DND-41 (cell line): ENCODE measurements around the gene RUVBL1.

Experiments
- ATAC-seq: fragments of 200-7000 bp; cut with Tn5 transposase; 3 replicates; pipeline ENCODE4 v1.9.1; 2021; ENCODE audit warnings: low read depth; ENCODE audit not compliant: insufficient read depth
- DNase-seq: peaks from one replicate; pipeline ENCODE4 v3.0.0-alpha.2; 2020
- H2AFZ ChIP-seq: 2 replicates; pipeline ENCODE4 v1.6.0; 2012; ENCODE audit warnings: low read depth, low read length
- H3K27ac ChIP-seq: 2 replicates; pipeline ENCODE4 v1.5.1; 2012; ENCODE audit warnings: low read length, inconsistent platforms
- H3K27me3 ChIP-seq: fragments of 200-600 bp; sonication (generic); 2 replicates; pipeline ENCODE4 v1.6.0; 2012; ENCODE audit warnings: low read length, mild to moderate bottlenecking, inconsistent platforms; ENCODE audit not compliant: insufficient read depth, poor library complexity
- H3K36me3 ChIP-seq: 2 replicates; pipeline ENCODE4 v1.5.1; 2012; ENCODE audit warnings: low read length, inconsistent platforms; ENCODE audit not compliant: insufficient read depth
- H3K4me1 ChIP-seq: 2 replicates; pipeline ENCODE4 v1.5.1; 2012; ENCODE audit warnings: mild to moderate bottlenecking, low read length; ENCODE audit not compliant: insufficient read depth
- H3K4me2 ChIP-seq: 2 replicates; pipeline ENCODE4 v1.6.0; 2012; ENCODE audit warnings: mild to moderate bottlenecking, moderate library complexity, low read length, inconsistent platforms; ENCODE audit not compliant: insufficient read depth
- H3K4me3 ChIP-seq, 2 experiments: fragments of 200-600 bp in 1 of 2; shearing (Covaris generic) in 1 of 2; 2 replicates each; pipeline ENCODE4 v1.5.1; 2012 to 2016; ENCODE audit warnings: inconsistent platforms in 2 of 2, low read length in 2 of 2, mild to moderate bottlenecking in 2 of 2, low read depth in 1 of 2, moderate library complexity in 1 of 2
- H3K79me2 ChIP-seq: 2 replicates; pipeline ENCODE4 v1.6.0; 2012; ENCODE audit warnings: low read length, inconsistent platforms; ENCODE audit not compliant: insufficient read depth
- H3K9ac ChIP-seq: 2 replicates; pipeline ENCODE4 v1.6.0; 2012; ENCODE audit warnings: low read depth, mild to moderate bottlenecking, inconsistent platforms, low read length, moderate library complexity
- H3K9me3 ChIP-seq: 2 replicates; pipeline ENCODE4 v1.5.1; 2012; ENCODE audit warnings: low read length, moderate library complexity, mild to moderate bottlenecking, inconsistent platforms; ENCODE audit not compliant: insufficient read depth, severe bottlenecking
- H4K20me1 ChIP-seq: 2 replicates; pipeline ENCODE4 v1.6.0; 2012; ENCODE audit warnings: low read length; ENCODE audit not compliant: insufficient read depth
- CTCF ChIP-seq: IDR thresholded peaks from 2 replicates; pipeline ENCODE4 v1.5.1; 2012; ENCODE audit warnings: borderline replicate concordance, low read length, moderate library complexity, mild to moderate bottlenecking; ENCODE audit not compliant: poor library complexity, severe bottlenecking; ENCODE audit errors: extremely low read depth
- EZH2 ChIP-seq: IDR thresholded peaks from 3 replicates; pipeline ENCODE4 v1.6.1; 2012; ENCODE audit warnings: borderline replicate concordance, low read depth, mild to moderate bottlenecking, moderate library complexity, low read length, inconsistent platforms; ENCODE audit not compliant: severe bottlenecking

The RUVBL1 gene

GRCh38 chr3:128083396-128083795, 40.2 kb downstream of the RUVBL1 start:
- ATAC-seq (no peak), DNase-seq (no peak)
- H3K27me3 ChIP-seq: no peaks in the 10 kb centered on the region
- no peaks in the 10 kb centered on the region for H3K4me1 ChIP-seq
- H3K27ac ChIP-seq: no peak overlapping the region
- H3K4me2 ChIP-seq: no peak overlapping the region
- no peak overlapping the region for H3K9ac ChIP-seq
- no peaks in the 10 kb centered on the region for H3K9me3 ChIP-seq
- H3K4me3 ChIP-seq: no peak overlapping the region
- peaks cover 7% of the 10 kb centered on the region; the same call in 1 of the 2 replicates for H3K79me2 ChIP-seq
- peaks cover 34% of the 10 kb centered on the region for H4K20me1 ChIP-seq
- no peak for TF ChIP-seq CTCF
- TF ChIP-seq EZH2: no peak
- H2AFZ ChIP-seq: no peak overlapping the region
- peaks cover 98% of the 10 kb centered on the region for H3K36me3 ChIP-seq

DNA sequence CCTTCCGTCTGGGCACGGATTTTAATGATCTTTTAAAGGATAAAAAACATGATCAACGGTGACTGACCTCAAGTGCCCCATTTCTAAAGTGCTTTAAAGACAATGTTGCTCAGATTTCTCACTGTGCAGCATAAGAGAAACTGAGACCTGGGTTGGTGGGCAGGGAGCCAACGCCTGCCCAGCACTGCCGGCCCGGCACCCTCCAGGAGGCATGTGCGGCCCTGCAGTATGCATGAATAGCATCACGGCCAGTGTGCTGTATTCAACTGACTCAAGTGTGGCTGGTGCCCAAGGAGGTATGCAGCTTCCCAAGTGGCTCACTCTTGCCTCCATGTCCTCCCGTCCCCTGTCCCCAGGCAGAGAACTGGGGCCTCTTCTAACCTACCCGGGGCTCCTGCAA, 41.1 kb downstream of the RUVBL1 start:
- ATAC-seq (no peak), DNase-seq (no peak)
- H3K36me3 ChIP-seq: peaks cover 100% of the 10 kb centered on the region
- peaks cover 5% of the 10 kb centered on the region; the same call in 1 of the 2 replicates for H3K79me2 ChIP-seq
- H3K4me3 ChIP-seq: no peak overlapping the region
- no peaks in the 10 kb centered on the region for H3K27me3 ChIP-seq
- no peaks in the 10 kb centered on the region for H3K4me1 ChIP-seq
- TF ChIP-seq CTCF (no peak), EZH2 (no peak)
- H2AFZ ChIP-seq: no peak overlapping the region
- H3K4me2 ChIP-seq: no peak overlapping the region
- no peak overlapping the region for H3K27ac ChIP-seq
- no peak overlapping the region for H3K9ac ChIP-seq
- no peaks in the 10 kb centered on the region for H3K9me3 ChIP-seq
- H4K20me1 ChIP-seq: peaks cover 39% of the 10 kb centered on the region

GRCh38 chr3:128081846-128082245, 41.8 kb downstream of the RUVBL1 start:
- peaks cover 97% of the 10 kb centered on the region for H3K36me3 ChIP-seq
- H3K27ac ChIP-seq: no peak overlapping the region
- ATAC-seq (no peak), DNase-seq (no peak)
- H3K27me3 ChIP-seq: no peaks in the 10 kb centered on the region
- no peak overlapping the region for H3K4me2 ChIP-seq
- peaks cover 37% of the 10 kb centered on the region for H4K20me1 ChIP-seq
- H3K9ac ChIP-seq: no peak overlapping the region
- H3K4me3 ChIP-seq: no peak overlapping the region
- no peaks in the 10 kb centered on the region for H3K9me3 ChIP-seq
- TF ChIP-seq CTCF (no peak), EZH2 (no peak)
- H3K4me1 ChIP-seq: no peaks in the 10 kb centered on the region
- peaks cover 5% of the 10 kb centered on the region; the same call in 1 of the 2 replicates for H3K79me2 ChIP-seq
- H2AFZ ChIP-seq: no peak overlapping the region

DNA sequence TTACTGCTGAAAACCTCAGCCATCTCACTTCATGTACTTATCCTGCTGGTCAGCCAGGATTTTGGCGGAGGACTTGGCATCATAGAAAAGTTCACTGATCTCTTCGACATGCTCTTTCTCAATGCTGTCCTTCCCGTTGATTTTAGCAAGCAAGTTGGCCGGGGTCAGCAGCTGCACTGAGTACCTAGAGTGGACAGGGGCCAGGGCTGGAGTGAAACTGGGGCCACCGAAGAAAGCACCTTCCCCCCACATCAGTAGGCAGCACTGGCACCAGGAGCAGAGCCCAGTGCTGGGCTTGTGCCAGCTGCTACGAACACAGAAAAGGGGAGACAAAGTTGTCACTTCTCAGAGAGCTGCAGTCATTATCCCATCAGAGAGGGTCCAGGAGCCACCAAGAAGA, 42.4 kb downstream of the RUVBL1 start:
- Histone ChIP-seq H3K4me3 (no peak overlapping the region), H2AFZ (no peak overlapping the region), H3K79me2 (peaks cover 3% of the 10 kb centered on the region; the same call in 1 of the 2 replicates), H3K27ac (no peak overlapping the region), H4K20me1 (peaks cover 34% of the 10 kb centered on the region), H3K4me2 (no peak overlapping the region), H3K27me3 (no peaks in the 10 kb centered on the region), H3K9me3 (no peaks in the 10 kb centered on the region), H3K4me1 (no peaks in the 10 kb centered on the region), H3K36me3 (peaks cover 95% of the 10 kb centered on the region), H3K9ac (no peak overlapping the region)
- TF ChIP-seq EZH2 (no peak), CTCF (no peak)
- no peak for ATAC-seq
- DNase-seq: no peak
